Erythroblast (primary cell): ENCODE data around the gene SPEM3.

Experiments
- GATA1 ChIP-seq: IDR thresholded peaks from 2 replicates; pipeline ENCODE4 v1.6.1; 2011; ENCODE audit warnings: low read depth, mild to moderate bottlenecking, control low read depth, low read length, moderate library complexity
- POLR2A ChIP-seq: IDR thresholded peaks from 2 replicates; pipeline ENCODE4 v1.6.1; 2011; ENCODE audit warnings: mild to moderate bottlenecking, low read length

DNA sequence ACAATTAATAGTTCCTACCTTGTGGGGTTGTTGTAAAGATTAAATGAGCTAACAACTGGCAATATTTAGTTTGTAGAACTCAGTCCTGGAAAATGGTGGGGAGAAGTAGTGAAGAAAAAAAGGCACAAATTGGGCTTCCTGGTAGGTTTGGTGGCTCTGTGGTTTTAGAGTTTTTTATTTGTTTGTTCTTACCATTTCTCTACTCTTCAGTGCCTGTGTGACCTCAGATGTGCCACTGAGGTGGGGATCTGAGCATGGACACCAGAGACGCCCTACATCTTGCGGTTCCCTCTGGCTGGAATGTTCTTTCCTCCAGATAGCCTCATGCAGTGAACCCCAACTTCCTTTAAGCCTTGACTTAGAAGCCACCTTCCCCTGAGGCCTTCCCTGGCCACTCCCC, 43.1 kb downstream of the SPEM3 start:
- TF ChIP-seq POLR2A (no peak), GATA1 (no peak)
